EH (cell line): ENCODE results near the gene RNF133.
"Not testable (repeated sequence)": the region's sequence is repeated elsewhere in the genome, so short reads cannot be mapped to it uniquely, and the experiment has no call there.

Experiments used
- DNase-seq: peaks from one replicate; pipeline ENCODE4 v3.0.0-alpha.2; 2015; ENCODE audit warnings: low read depth

RNF133 gene

GRCh38 chr7:122689346-122690109 is 9.4 kb downstream of the RNF133 start:
- DNase-seq = no peak

GRCh38 chr7:122688400-122688998 is 10.4 kb downstream of the RNF133 start:
- no peak for DNase-seq

DNA sequence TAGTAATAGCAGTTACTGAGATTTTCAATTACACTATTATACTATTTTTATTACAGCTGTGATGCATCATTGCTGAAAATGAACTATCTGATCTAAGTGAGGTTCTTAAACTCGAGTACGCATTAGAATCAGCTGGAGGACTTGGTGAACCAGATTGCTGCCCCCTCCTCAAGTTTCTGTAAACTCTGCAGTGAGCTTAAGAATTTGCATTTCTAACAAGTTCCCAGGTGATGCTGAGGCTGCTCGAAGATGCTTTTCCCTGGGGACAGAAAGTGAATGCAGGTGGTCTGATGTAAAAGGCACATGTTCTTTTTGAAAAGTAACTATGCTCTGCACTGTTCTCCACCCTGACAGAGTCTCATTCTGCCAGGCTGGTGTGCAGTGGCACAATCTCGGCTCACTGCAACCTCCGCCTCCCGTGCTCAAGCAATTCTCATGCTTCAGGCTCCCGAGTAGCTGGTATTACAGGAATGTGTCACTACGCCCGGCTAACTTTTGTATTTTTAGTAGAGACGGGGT is 12.5 kb downstream of the RNF133 start:
- DNase-seq = no peak

DNA sequence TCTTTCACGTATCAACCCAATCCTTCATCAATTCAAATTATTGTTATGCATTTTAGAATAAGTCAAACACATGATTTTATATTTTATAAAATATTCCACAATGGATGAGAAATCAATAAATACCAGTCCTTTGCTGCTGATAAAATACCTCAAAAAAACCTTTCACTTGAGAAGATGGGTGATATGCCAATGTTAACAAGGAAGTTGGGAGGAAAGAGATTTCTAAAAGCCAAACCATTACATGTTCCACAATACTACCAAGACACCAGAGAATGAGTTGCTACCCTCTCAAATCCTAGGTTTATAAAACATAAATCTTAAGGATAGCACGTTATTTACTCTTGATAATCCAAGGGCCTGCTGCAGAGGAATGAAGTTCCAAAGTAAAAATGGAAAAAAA is 14.4 kb downstream of the RNF133 start:
- no peak for DNase-seq

DNA sequence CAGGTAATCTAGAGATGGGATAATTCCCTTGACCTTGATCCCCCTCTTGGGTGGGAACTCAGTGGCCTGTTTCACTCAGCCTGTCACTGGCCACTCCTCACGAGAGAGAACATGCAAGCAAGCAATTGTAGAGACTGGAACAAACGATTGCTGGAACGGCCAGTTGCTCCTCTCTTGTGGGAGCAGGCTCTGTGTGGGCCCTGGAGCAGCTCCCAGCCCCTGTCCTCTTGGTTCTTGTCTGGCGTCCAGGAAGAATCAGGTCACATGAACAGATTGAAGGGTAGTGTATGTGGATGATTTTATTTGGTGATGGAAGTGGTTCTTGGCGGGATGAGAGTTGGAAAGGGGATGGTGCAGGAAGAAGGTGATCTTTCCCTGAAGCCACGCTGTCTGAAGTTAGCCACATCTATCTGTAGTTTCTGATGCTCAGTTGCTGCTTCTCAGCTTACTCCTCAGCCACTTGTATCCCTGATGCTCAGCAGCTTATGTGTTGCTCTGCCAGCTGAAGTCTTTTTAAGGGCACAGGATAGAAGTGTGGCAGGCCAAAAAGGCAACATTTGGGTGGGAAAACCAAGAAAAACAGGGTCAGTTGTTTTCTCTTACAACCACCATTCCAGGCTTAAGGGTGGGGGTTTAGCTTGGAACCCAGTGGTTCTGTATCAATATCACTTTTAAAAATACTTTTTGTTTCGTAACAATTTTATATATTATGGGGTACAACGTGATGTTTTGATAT is 15.9 kb downstream of the RNF133 start:
- DNase-seq = no peak

DNA sequence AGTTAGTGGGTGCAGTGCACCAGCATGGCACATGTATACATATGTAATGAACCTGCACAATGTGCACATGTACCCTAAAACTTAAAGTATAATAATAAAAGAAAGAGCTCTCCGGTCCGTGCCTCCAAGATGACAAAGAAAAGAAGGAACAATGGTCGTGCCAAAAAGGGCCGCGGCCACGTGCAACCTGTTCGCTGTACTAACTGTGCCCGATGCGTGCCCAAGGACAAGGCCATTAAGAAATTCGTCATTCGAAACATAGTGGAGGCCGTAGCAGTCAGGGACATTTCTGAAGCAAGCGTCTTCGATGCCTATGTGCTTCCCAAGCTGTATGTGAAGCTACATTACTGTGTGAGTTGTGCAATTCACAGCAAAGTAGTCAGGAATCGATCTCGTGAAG is 17.7 kb downstream of the RNF133 start:
- DNase-seq = not testable (repeated sequence)

GRCh38 chr7:122679813-122680212 is 19.1 kb downstream of the RNF133 start:
- no peak for DNase-seq

- DNase-seq = not testable (repeated sequence)
Measured at GRCh38 chr7:122679269-122679709, 19.6 kb downstream of the RNF133 start.

- no peak for DNase-seq
Measured at GRCh38 chr7:122677149-122677548, 21.8 kb downstream of the RNF133 start.

GRCh38 chr7:122676466-122676865 is 22.5 kb downstream of the RNF133 start:
- no peak for DNase-seq

DNA sequence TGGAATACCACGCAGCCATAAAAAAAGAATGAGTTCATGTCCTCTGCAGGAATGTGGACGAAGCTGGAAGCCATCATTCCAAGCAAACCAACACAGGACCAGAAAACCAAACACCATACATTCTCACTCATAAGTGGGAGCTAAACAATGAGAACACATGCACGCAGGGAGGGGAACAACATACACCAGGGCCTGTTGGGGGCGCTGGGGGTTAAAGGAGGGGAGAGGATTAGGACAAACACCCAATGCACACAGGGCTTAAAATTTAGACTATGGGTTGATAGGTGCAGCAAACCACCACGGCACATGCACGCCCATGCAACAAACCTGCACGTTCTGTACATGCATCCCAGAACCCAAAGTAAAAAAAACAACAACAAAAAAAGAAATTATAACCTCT is 23.3 kb downstream of the RNF133 start:
- DNase-seq = no peak

GRCh38 chr7:122675011-122675410 is 23.9 kb downstream of the RNF133 start:
- DNase-seq = no peak

GRCh38 chr7:122674502-122674901 is 24.4 kb downstream of the RNF133 start:
- no peak for DNase-seq

- no peak for DNase-seq
Measured at GRCh38 chr7:122673951-122674350, 25.0 kb downstream of the RNF133 start.

DNA sequence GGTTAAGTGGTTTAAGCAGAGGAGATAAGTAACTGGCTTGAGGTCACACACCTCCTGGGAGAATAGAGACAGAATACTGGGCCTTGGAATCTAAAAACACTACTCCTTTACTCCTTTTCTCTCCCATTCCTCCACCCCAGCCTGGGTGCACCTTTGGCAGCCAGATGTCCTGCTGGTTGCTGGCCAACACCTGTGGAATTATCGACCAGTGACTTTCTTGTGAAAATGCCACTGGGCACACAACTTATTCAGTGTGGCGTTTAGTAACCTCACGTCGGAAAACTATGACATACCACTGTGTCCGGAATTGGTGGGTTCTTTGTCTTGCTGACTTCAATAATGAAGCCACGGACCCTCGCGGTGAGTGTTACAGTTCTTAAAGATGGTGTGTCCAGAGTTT is 26.4 kb downstream of the RNF133 start:
- no peak for DNase-seq

DNA sequence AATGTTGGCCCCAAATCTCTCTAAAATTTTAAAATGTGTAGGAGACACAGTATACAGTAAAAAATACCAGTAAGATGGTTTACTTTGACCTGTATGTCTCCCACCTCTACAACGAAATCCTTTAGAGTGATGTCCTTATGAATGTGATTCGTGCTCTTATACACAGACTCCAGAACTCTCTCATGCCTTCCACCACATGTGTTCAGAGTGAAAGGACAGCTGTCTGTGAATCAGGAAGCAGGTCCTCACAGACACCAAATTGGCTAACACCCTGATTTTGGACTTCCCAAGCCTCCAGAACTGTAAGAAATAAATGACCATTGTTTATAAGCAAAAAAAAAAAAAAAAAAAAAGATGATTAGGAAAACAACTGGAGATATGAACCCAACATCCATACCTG is 35.2 kb downstream of the RNF133 start:
- no peak for DNase-seq

DNA sequence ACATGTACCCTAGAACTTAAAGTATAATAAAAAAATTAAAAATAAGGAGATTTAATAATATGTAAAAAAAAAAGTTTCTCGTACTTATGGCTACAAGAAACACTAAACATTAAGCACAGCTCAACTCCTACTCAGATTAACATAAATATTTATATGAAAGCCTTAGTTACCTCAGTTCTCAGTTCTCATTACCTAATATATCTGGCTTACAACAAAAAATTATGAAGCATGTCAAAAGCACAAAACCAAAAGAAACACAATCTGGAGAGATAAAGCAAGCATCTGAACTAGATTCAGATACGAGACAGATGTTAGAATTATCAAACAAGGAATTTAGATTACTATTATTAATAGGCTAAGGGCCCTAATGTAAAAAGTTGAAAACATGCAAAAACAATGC is 40.1 kb downstream of the RNF133 start:
- no peak for DNase-seq

DNA sequence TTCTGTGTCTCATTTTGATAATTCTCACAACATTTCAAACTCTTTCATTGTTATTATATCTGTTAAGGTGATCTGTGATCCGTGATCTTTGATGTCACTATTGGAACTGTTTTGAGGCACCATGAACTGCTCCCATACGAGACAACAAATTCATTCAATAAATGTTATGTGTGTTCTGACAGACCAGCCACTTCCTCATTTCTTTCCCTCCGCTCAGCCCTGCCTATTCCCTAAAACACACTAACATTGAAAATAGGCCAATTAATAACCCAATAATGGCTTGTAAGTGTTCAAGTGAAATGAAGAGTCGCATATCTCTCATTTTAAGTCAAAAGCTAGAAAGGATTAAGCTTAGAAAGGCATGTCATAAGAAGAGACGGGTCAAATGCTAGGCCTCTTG is 45.2 kb downstream of the RNF133 start:
- no peak for DNase-seq

DNA sequence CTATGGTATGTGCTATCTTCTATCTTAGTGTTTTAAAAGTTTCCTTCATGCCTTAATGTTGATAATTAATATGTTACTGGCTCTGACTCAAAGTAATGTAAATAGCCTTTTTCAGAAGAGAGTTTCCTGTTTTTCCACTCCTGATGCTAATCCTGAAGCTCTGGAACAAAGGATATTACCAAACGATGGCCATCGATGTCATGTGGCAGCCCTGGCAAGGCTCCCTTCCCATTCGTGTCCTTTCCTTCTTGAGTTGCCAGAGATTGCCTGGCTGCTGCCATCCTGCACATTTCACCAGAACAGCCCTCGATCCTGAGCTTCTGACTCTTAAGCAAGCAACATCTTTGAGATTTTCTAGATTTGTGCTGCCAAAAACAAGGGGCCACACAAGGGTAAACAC is 46.0 kb downstream of the RNF133 start:
- DNase-seq = no peak

GRCh38 chr7:122651451-122651850 is 47.5 kb downstream of the RNF133 start:
- no peak for DNase-seq
